ENCODE data around the gene PON2.
A peak's percentile ranks its signal among the peaks of the same experiment; 100 is the strongest.

Gene PON2

DNA sequence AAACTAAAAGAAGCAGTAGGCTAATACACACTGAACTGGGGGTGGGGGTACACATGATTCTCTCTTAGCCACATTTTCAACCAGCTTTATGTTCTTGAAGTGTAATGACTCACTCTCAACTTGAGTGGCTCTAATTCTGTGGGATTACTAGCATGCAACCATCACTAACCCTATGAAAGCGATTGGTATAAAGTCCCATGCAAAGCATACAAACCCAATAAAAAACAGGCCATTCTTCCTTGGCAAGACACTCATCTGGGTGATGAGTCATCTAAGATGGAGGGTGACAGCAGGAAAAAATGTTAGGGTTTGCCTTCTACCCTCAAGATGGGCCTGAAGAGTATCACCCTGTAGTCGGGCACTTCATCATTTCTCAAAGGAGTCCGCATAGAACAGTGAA, 23.8 kb downstream of the PON2 start:
- no peak overlapping the region for H3K4me3 ChIP-seq (replicated peaks in 1 of 2; ENCODE audit: low read depth in 2 of 2, low read length in 2 of 2)
- TF ChIP-seq, protein P1, sequence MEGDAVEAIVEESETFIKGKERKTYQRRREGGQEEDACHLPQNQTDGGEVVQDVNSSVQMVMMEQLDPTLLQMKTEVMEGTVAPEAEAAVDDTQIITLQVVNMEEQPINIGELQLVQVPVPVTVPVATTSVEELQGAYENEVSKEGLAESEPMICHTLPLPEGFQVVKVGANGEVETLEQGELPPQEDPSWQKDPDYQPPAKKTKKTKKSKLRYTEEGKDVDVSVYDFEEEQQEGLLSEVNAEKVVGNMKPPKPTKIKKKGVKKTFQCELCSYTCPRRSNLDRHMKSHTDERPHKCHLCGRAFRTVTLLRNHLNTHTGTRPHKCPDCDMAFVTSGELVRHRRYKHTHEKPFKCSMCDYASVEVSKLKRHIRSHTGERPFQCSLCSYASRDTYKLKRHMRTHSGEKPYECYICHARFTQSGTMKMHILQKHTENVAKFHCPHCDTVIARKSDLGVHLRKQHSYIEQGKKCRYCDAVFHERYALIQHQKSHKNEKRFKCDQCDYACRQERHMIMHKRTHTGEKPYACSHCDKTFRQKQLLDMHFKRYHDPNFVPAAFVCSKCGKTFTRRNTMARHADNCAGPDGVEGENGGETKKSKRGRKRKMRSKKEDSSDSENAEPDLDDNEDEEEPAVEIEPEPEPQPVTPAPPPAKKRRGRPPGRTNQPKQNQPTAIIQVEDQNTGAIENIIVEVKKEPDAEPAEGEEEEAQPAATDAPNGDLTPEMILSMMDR (IDR thresholded peaks at IDR 0.05; ENCODE audit: low read depth, low read length), result no peak

DNA sequence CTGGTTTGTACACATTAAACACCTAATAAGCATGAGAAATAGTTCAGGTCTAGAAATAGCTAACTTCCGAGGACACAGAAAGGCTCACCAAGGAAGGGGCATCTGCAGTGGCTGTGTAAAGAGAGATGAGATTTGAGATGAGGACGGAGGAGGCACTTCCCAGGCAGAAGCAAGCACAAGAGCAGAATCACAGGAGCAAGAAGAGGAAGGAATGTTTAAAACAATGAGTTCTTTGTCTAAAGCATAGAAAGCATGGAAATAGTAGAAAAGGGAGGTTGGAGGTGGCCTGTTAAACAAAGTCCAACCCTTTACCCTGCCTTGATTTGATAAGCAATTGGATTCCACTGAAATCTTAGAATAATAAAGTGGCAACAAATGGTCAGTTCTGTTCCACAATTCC, 27.1 kb downstream of the PON2 start:
- TF ChIP-seq, protein P1 (IDR thresholded peaks at IDR 0.05; ENCODE audit: low read depth, low read length), result no peak
- no peak overlapping the region for H3K4me3 ChIP-seq (replicated peaks in 1 of 2; ENCODE audit: low read depth in 2 of 2, low read length in 2 of 2)
- no peak for DNase-seq (ENCODE audit: low read depth in 2 of 2)

More for the DNA sequence above, 23.8 kb downstream of the PON2 start:
- no peak for DNase-seq (ENCODE audit: low read depth in 2 of 2)

DNA sequence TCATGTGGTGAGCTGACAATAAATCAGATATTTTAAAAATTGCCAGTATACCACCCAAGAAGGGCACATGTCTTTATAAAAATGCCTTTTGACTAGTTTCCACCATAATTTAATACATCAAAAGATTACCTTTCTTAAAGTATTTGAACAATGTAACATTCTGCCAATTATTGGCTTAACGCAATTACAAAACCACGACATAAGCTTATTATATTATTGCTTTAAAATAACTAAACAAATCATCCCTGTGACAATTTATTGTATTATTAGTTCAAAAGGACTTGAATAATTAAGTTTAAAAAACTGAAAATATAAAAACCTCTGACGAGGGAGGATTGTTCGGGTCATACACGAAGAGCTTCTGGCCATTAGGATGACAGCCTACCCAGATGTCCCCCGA, 29.0 kb downstream of the PON2 start:
- no peak for DNase-seq (ENCODE audit: low read depth in 2 of 2)
- H3K4me3 ChIP-seq (replicated peaks in 1 of 2; ENCODE audit: low read depth in 2 of 2, low read length in 2 of 2), result no peak overlapping the region
- TF ChIP-seq, protein P1 (IDR thresholded peaks at IDR 0.05; ENCODE audit: low read depth, low read length), result no peak

DNA sequence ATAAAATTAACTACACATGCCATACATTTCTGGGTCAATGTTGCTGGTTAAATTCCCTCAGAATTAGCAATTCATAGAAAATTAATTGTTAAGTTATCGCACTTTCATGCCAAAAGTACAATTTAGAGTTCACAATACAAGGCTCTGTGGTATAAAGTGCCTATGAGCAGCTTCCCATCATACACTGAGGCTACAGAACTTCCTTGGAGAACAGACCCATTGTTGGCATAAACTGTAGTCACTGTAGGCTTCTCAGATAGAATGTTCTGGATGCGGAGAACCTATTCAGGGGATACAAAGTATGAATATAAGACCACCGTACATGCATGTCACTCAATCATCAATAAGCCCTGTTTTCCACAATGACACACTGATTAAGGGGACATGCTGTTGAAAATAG, 29.6 kb downstream of the PON2 start:
- no peak overlapping the region for H3K4me3 ChIP-seq (replicated peaks in 1 of 2; ENCODE audit: low read depth in 2 of 2, low read length in 2 of 2)
- DNase-seq (ENCODE audit: low read depth in 2 of 2), result no peak
- TF ChIP-seq, protein P1 (IDR thresholded peaks at IDR 0.05; ENCODE audit: low read depth, low read length), result no peak

DNA sequence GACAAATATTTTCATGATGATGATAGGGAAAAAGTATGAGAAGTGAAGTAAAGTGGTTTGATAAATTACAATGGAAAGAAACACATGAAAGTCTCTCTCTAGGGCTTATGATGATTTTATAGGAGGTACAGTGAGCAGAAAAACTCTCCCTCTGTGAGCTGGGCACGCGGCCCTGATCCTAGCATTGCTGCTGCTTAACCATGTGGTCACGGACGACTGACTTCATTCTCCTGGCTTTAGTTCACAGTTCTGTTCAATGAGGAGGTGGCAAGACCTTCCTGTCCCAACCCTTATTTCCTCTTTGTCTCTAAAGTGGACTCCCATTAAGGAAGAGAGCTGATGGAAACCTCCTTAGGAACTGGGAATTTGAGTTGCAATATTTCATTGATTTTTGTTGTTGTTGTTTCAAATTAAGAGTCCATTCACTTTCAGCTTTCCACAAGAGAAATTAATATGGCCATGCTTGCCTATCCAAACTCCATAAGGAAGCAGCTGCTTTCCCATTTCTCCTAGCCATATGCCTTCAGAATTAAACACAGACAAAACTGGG, 30.4 kb downstream of the PON2 start:
- no peak overlapping the region for H3K4me3 ChIP-seq (replicated peaks in 1 of 2; ENCODE audit: low read depth in 2 of 2, low read length in 2 of 2)
- DNase-seq (ENCODE audit: low read depth in 2 of 2), result peak in 1 of 2 donors; percentile 7
- TF ChIP-seq, protein P1 (IDR thresholded peaks at IDR 0.05; ENCODE audit: low read depth, low read length), result no peak

DNA sequence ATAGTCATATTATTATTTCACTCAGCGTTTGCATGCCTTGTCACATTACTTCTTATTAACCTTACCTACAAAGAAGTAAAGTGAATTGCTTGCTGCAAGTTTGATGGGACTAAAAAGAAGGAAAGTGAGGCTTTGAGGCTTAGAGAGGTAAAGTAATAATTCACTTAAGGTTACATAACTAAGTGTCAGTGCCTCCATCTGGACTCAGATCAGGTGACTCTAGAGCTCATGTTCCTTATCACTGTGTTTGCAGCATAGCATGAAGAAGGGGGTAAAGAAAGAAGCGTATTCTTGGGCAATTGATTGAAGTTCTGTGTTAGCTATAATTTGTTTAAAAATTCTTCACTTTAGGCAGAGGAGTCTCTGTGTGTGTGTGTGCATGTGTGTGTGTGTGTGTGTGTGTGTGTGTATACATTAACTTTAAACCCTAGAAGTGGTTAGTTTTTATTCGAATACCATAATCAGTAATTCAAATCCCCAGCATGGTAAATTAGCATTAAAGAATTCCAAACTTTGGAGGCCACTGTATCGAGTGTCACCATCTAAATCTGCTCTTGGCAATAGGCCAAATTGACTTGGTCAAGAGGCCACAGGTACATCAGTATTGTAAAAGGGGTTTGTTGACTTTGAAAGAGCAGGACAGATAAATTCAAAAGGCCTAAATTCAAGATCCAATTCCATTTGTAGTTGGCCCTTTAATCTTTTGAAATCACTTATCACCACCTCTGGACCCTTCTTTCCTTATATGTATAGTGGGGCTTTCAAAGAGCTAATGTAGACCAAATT, 36.5 kb downstream of the PON2 start:
- no peak overlapping the region for H3K4me3 ChIP-seq (replicated peaks in 1 of 2; ENCODE audit: low read depth in 2 of 2, low read length in 2 of 2)
- TF ChIP-seq, protein P1 (IDR thresholded peaks at IDR 0.05; ENCODE audit: low read depth, low read length), result no peak
- DNase-seq (ENCODE audit: low read depth in 2 of 2), result no peak
